Keratinocyte (primary cell): ENCODE measurements around the gene FUCA1. TPM values are rescaled to one million over a fixed set of nuclear protein-coding genes. Genes with fewer than 3 reads are reported as not detected.

Source experiments
- DNase-seq: peaks from one replicate; pipeline ENCODE4 v3.0.0-alpha.2; 2011; ENCODE audit warnings: low read depth, missing footprints, low spot score
- FAIRE-seq: peaks from 2 replicates; lab custom pipeline; 2011; peaks lifted over from hg19 to GRCh38; lab: Jason Lieb, UNC
- H2AFZ ChIP-seq: 2 replicates; pipeline ENCODE4 v1.6.0; 2012; ENCODE audit warnings: low read length, control low read depth, inconsistent platforms; ENCODE audit not compliant: control insufficient read depth
- H3K27ac ChIP-seq: 2 replicates; pipeline ENCODE4 v1.5.1; 2011; ENCODE audit warnings: low read length; ENCODE audit not compliant: control insufficient read depth, insufficient read depth
- H3K27me3 ChIP-seq: 3 replicates; pipeline ENCODE4 v1.6.0; 2011; ENCODE audit warnings: low read length; ENCODE audit not compliant: control insufficient read depth, insufficient read depth; ENCODE audit errors: extremely low read depth
- H3K36me3 ChIP-seq, 2 experiments: 2 replicates in 1 of 2; 3 replicates in 1 of 2; pipeline ENCODE4 v1.5.1; 2011; ENCODE audit warnings: low read length in 2 of 2, mild to moderate bottlenecking in 1 of 2; ENCODE audit not compliant: control insufficient read depth in 2 of 2, insufficient read depth in 2 of 2; ENCODE audit errors: extremely low read depth in 1 of 2
- H3K4me1 ChIP-seq: 3 replicates; pipeline ENCODE4 v1.5.1; 2011; ENCODE audit warnings: low read length; ENCODE audit not compliant: control insufficient read depth, insufficient read depth; ENCODE audit errors: extremely low read depth
- H3K4me2 ChIP-seq: 3 replicates; pipeline ENCODE4 v1.6.0; 2011; ENCODE audit warnings: low read depth, low read length; ENCODE audit not compliant: control insufficient read depth, insufficient read depth; ENCODE audit errors: extremely low read depth
- H3K4me3 ChIP-seq, 3 experiments: fragments of 200-600 bp in 1 of 3; sonication (generic) in 1 of 3; 2 replicates in 2 of 3; 3 replicates in 1 of 3; pipeline ENCODE4 v1.5.1; 2011 to 2016; ENCODE audit warnings: low read length in 3 of 3, mild to moderate bottlenecking in 3 of 3, control low read depth in 2 of 3, inconsistent platforms in 1 of 3, low read depth in 1 of 3, mixed read lengths in 1 of 3, mixed run types in 1 of 3, moderate library complexity in 1 of 3; ENCODE audit not compliant: control insufficient read depth in 2 of 3, insufficient read depth in 2 of 3; ENCODE audit errors: extremely low read depth in 1 of 3
- H3K79me2 ChIP-seq: 2 replicates; pipeline ENCODE4 v1.6.0; 2012; ENCODE audit warnings: low read length; ENCODE audit not compliant: control insufficient read depth, insufficient read depth
- H3K9ac ChIP-seq: 3 replicates; pipeline ENCODE4 v1.6.0; 2011; ENCODE audit warnings: low read length; ENCODE audit not compliant: control insufficient read depth, insufficient read depth; ENCODE audit errors: extremely low read depth
- H3K9me1 ChIP-seq: 3 replicates; pipeline ENCODE4 v1.6.0; 2011; ENCODE audit warnings: low read length; ENCODE audit not compliant: control insufficient read depth, insufficient read depth; ENCODE audit errors: extremely low read depth
- H3K9me3 ChIP-seq: 2 replicates; pipeline ENCODE4 v1.5.1; 2012; ENCODE audit warnings: low read depth, low read length; ENCODE audit not compliant: control insufficient read depth
- H4K20me1 ChIP-seq: 3 replicates; pipeline ENCODE4 v1.6.0; 2011; ENCODE audit warnings: low read length; ENCODE audit not compliant: control insufficient read depth, insufficient read depth; ENCODE audit errors: extremely low read depth
- CTCF ChIP-seq, 3 experiments: IDR thresholded peaks in 1 of 3; conservative IDR thresholded peaks in 1 of 3; optimal IDR thresholded peaks in 1 of 3; 2 replicates in 2 of 3; 3 replicates in 1 of 3; pipeline versions ENCODE3 to v1.5.1; 2011; ENCODE audit warnings: low read length in 3 of 3, mild to moderate bottlenecking in 3 of 3, moderate library complexity in 2 of 3, control low read depth in 1 of 3, inconsistent platforms in 1 of 3; ENCODE audit not compliant: insufficient read depth in 2 of 3; ENCODE audit errors: extremely low read depth in 1 of 3
- EZH2 ChIP-seq: IDR thresholded peaks from one replicate; pipeline ENCODE4 v1.6.1; 2012; ENCODE audit warnings: inconsistent platforms, mild to moderate bottlenecking, low read length, moderate library complexity
- dilution Hi-C: fragments of 300-500 bp; cut with MboI; formaldehyde crosslinking; loops from one replicate; pipeline ENCODE4 v1.7.0; 2020; ENCODE audit warnings: low sequenced_read_pairs; ENCODE audit not compliant: extremely low pct_ligation_motif_present
- polyA plus RNA-seq, 5 experiments: library from polyadenylated mRNA; depleted of rRNA in 3 of 5; stranded (reverse) in 3 of 5; stranded (forward) in 1 of 5; unstranded in 1 of 5; fragments of >200 nt; gene quantifications; 1 replicate in 1 of 5; 2 replicates in 3 of 5; 3 replicates in 1 of 5; pipeline versions ENCODE4 v1.2.1 to v1.2.3, GENCODE V29; 2011 to 2012; ENCODE audit warnings: missing spikeins in 2 of 5, low read depth in 1 of 5, low replicate concordance in 1 of 5

The FUCA1 gene
- polyA plus RNA-seq, 1 donor (not counting 4 experiments of a cell fraction or from before 2014, with no cell fraction given): 11.9 TPM

DNA sequence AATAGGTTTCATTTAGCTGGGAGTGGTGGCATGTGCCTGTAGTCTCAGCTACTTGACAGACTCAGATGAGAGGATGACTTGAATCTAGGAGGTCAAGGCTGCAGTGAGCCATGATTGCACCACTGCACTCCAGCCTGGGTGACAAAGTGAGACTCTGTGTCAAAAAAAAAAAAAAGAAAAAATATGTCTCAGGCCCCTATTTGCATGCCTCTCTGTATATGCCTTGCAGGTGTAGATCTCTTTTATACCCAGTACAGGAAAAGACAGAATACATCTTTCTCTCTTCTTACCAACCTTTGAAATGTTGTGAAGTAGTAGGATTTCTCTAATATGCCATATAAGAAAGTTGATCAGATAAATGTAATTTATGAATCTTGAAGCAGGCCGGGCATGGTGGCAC, 38.6 kb upstream of the FUCA1 start:
- no peak overlapping the region for H3K4me3 ChIP-seq
- H4K20me1 ChIP-seq: no peaks in the 10 kb centered on the region
- TF ChIP-seq EZH2: no peak
- no peak for TF ChIP-seq CTCF (optimal IDR thresholded peaks at IDR 0.05 in 1 of 3, IDR thresholded peaks at IDR 0.05 in 1 of 3, conservative IDR thresholded peaks at IDR 0.05 in 1 of 3; ENCODE audit: extremely low read depth in 1 of 3, insufficient read depth in 2 of 3, low read length in 3 of 3)
- no peak overlapping the region for H3K9ac ChIP-seq
- H3K27me3 ChIP-seq: peaks cover 39% of the 10 kb centered on the region
- DNase-seq (no peak), FAIRE-seq (no peak)
- H3K9me1 ChIP-seq: no peaks in the 10 kb centered on the region
- H3K9me3 ChIP-seq: no peaks in the 10 kb centered on the region
- H3K79me2 ChIP-seq: no peaks in the 10 kb centered on the region
- dilution Hi-C loops: no loop called here
- H2AFZ ChIP-seq: no peak overlapping the region
- peaks cover 16% of the 10 kb centered on the region for H3K4me1 ChIP-seq
- no peak overlapping the region for H3K27ac ChIP-seq
- H3K4me2 ChIP-seq: no peak overlapping the region
- no peaks in the 10 kb centered on the region for H3K36me3 ChIP-seq

DNA sequence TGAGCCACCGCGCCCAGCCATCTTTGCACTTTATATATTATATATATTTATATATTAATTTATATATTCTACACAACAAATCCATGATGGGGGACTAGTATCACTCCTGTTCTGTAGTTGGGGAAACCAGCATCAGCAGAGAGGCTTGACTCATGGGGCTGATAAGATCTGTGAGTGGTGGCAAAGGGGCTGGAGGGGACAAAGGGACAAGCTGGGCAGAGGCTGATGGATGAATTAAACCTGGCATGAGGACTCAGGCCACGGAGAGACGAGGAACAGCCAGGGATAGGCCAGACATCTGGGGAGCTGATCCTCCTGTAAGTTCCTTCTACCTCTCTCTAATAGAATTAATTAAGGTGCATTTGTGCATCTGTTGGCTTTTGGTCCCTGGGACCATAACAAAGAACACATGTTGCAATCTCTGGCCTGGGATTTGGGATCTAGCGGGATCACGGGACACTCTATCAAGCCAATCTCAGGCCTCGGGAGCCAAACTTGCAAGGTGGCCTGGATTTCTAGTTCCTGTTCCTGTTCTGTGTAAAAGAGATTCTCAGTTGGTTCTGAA, 37.5 kb upstream of the FUCA1 start:
- Histone ChIP-seq H3K27ac (no peak overlapping the region), H3K9me3 (no peaks in the 10 kb centered on the region), H3K4me1 (peaks cover 16% of the 10 kb centered on the region), H3K36me3 (no peaks in the 10 kb centered on the region), H2AFZ (no peak overlapping the region), H3K9me1 (no peaks in the 10 kb centered on the region), H4K20me1 (no peaks in the 10 kb centered on the region), H3K4me2 (no peak overlapping the region), H3K27me3 (peaks cover 43% of the 10 kb centered on the region), H3K4me3 (no peak overlapping the region), H3K9ac (no peak overlapping the region), H3K79me2 (no peaks in the 10 kb centered on the region)
- dilution Hi-C loops: no loop called here
- no peak for TF ChIP-seq CTCF (optimal IDR thresholded peaks at IDR 0.05 in 1 of 3, IDR thresholded peaks at IDR 0.05 in 1 of 3, conservative IDR thresholded peaks at IDR 0.05 in 1 of 3; ENCODE audit: extremely low read depth in 1 of 3, insufficient read depth in 2 of 3, low read length in 3 of 3)
- no peak for TF ChIP-seq EZH2
- FAIRE-seq (no peak), DNase-seq (no peak)
